Stomach (tissue), 19 donors: ENCODE results near the gene SLC17A6. TPM values are rescaled to one million over a fixed set of nuclear protein-coding genes. Genes with fewer than 3 reads are reported as not detected.
A peak's percentile ranks its signal among the peaks of the same experiment; 100 is the strongest.

Source experiments
- DNase-seq, 2 donors: peaks; one replicate each; pipeline versions ENCODE4 v3.0.0 to v3.0.0-alpha.2; 2013 to 2019
- H3K27ac ChIP-seq, 5 donors: fragments of 200-600 bp in 4 of 5; sonication (generic) in 4 of 5; one replicate each; pipeline ENCODE4 v1.5.1; 2013 to 2019; ENCODE audit warnings: mild to moderate bottlenecking in 1 of 5, moderate library complexity in 1 of 5
- H3K27me3 ChIP-seq, 3 donors: fragments of 200-600 bp; sonication (generic); one replicate each; pipeline ENCODE4 v1.5.1; 2017 to 2019; ENCODE audit warnings: mixed run types in 1 of 3
- H3K36me3 ChIP-seq, 4 donors: fragments of 200-600 bp; sonication (generic); 1 replicate in 3 of 4; 2 replicates in 1 of 4; pipeline ENCODE4 v1.5.1; 2016 to 2019
- H3K4me1 ChIP-seq, 4 donors: fragments of 200-600 bp; sonication (generic); one replicate each; pipeline ENCODE4 v1.5.1; 2016 to 2019
- H3K4me3 ChIP-seq, 4 donors: fragments of 200-600 bp; sonication (generic) in 3 of 4; one replicate each; pipeline ENCODE4 v1.5.1; 2016 to 2019; ENCODE audit warnings: mild to moderate bottlenecking in 1 of 4
- H3K9me3 ChIP-seq, 4 donors: fragments of 200-600 bp; sonication (generic); one replicate each; pipeline ENCODE4 v1.5.1; 2016 to 2019
- CTCF ChIP-seq, 7 experiments: fragments of 450-650 bp in 4 of 7; fragments of 200-600 bp in 3 of 7; sonication (generic) in 3 of 7; IDR thresholded peaks; one replicate each; pipeline ENCODE4 v1.5.1; 2016 to 2019; ENCODE audit warnings: antibody characterized with exemption in 7 of 7, control low read depth in 2 of 7, mild to moderate bottlenecking in 1 of 7
- EP300 ChIP-seq: sonication (generic); formaldehyde crosslinking; IDR thresholded peaks from one replicate; pipeline ENCODE4 v1.6.1; 2017; ENCODE audit warnings: antibody characterized with exemption
- POLR2A ChIP-seq, 4 donors: fragments of 450-650 bp; IDR thresholded peaks; one replicate each; pipeline ENCODE4 v1.6.1; 2016; ENCODE audit warnings: antibody characterized with exemption in 4 of 4, control low read depth in 2 of 4, mild to moderate bottlenecking in 1 of 4, moderate library complexity in 1 of 4
- POLR2AphosphoS5 ChIP-seq, 3 donors: sonication (generic); formaldehyde crosslinking; IDR thresholded peaks; one replicate each; pipeline ENCODE4 v1.6.1; 2016; ENCODE audit warnings: antibody characterized with exemption in 3 of 3
- WGBS, 5 donors: extraction: QIAGEN DNeasy Blood & Tissue Kit in 3 of 5; methylation state at CpG; one replicate each; pipeline versions ENCODE4 v1.1.5 to v1.1.7; 2013 to 2018; 5-methylcytosine and 5-hydroxymethylcytosine counted together
- intact Hi-C: fragments of 100-400 bp; cut with DNase I; formaldehyde crosslinking; loops from one replicate; pipeline ENCODE4 v1.15.1; 2023; ENCODE audit warnings: low total_unique reads
- long read RNA-seq, 10 donors: transcript quantifications; one replicate each; lab custom pipeline, GENCODE V29; 2026
- polyA plus RNA-seq, 3 donors: library from polyadenylated mRNA; stranded (reverse); fragments of 200-250 nt; gene quantifications; one replicate each; pipeline ENCODE4 v1.2.3, GENCODE V29; 2013
- total RNA-seq, 5 donors: library from RNA; depleted of rRNA; stranded (reverse); fragments of >200 nt; gene quantifications; one replicate each; pipeline versions ENCODE4 v1.1.0 to v1.2.3, GENCODE V29; 2014 to 2016
- donor health status: healthy with polysubstance abuse.
- donor health status: Bipolar disorder and iron deficiency.
- donor health status: healthy.

SLC17A6 gene
- total RNA-seq (not detected), polyA plus RNA-seq (not detected)
- long read RNA-seq, donor 1: 0 reads
- long read RNA-seq, donor 2: 0 reads
- long read RNA-seq, donor 3: 0 reads
- long read RNA-seq, donor 4: 0 reads
- long read RNA-seq, donor 5: 0 reads
- long read RNA-seq, donor 6: 0 reads
- long read RNA-seq, donor 7: 0 reads
- long read RNA-seq, donor 8: 0 reads
- long read RNA-seq, donor 9: 0 reads
- long read RNA-seq, donor 10: 0 reads

- no peak for TF ChIP-seq EP300
- no peak for TF ChIP-seq CTCF (IDR thresholded peaks at IDR 0.05)
- no peak for TF ChIP-seq POLR2AphosphoS5 (IDR thresholded peaks at IDR 0.05)
- TF ChIP-seq POLR2A (IDR thresholded peaks at IDR 0.05): no peak
- Histone ChIP-seq H3K27ac (no peak within 1 kb of the TSS), H3K36me3 (no peaks in the 10 kb centered on the region), H3K27me3 (peaks cover 11 to 56% (median 54%) of the 10 kb centered on the region in 3 donors), H3K4me3 (no peak within 1 kb of the TSS), H3K4me1 (peaks cover 0 to 15% (median 3%) of the 10 kb centered on the region in 4 donors), H3K9me3 (no peaks in the 10 kb centered on the region)
- WGBS, 5 donors: 4 to 6% (median 6%) methylated on average over 28 of the region's 28 CpGs
- peak in 1 of 2 donors; percentile 77 for DNase-seq
- intact Hi-C loops: loop anchor here (10.0 kb wide), 1 partner anchor 447 kb away; no protein-coding TSS in a partner anchor
Measured at GRCh38 chr11:22337596-22338485, at the start of gene SLC17A6. SLC17A6 (plus strand) TSS chr11:22338381; CDS start chr11:22338534, 153 bp downstream.

GRCh38 chr11:22302368-22302767 is 35.8 kb upstream of the SLC17A6 start:
- no peak for TF ChIP-seq POLR2AphosphoS5 (IDR thresholded peaks at IDR 0.05)
- TF ChIP-seq POLR2A (IDR thresholded peaks at IDR 0.05): no peak
- no peak for TF ChIP-seq EP300
- no peak for TF ChIP-seq CTCF (IDR thresholded peaks at IDR 0.05)
- Histone ChIP-seq H3K9me3 (no peaks in the 10 kb centered on the region), H3K4me1 (no peaks in the 10 kb centered on the region), H3K27ac (no peak overlapping the region), H3K4me3 (no peak overlapping the region), H3K27me3 (no peaks in the 10 kb centered on the region), H3K36me3 (no peaks in the 10 kb centered on the region)
- DNase-seq: no peak
- intact Hi-C loops: no loop called here

- H3K4me1 ChIP-seq: no peaks in the 10 kb centered on the region
- intact Hi-C loops: no loop called here
- WGBS, 5 donors: 41 to 51% (median 45%) methylated on average over 5 of the region's 5 CpGs
- peak in 1 of 2 donors; percentile 50 for DNase-seq
- no peak overlapping the region for H3K4me3 ChIP-seq
- H3K27ac ChIP-seq: no peak overlapping the region
- H3K9me3 ChIP-seq: no peaks in the 10 kb centered on the region
- no peaks in the 10 kb centered on the region for H3K36me3 ChIP-seq
- no peaks in the 10 kb centered on the region for H3K27me3 ChIP-seq
- TF ChIP-seq CTCF (IDR thresholded peaks at IDR 0.05) (peak in 5 of 7 experiments; percentile 32 to 78 (median 65)), POLR2AphosphoS5 (IDR thresholded peaks at IDR 0.05) (no peak)
Measured at GRCh38 chr11:22304337-22304961, 33.7 kb upstream of the SLC17A6 start.

- intact Hi-C loops: no loop called here
- Histone ChIP-seq H3K9me3 (no peaks in the 10 kb centered on the region), H3K4me1 (no peaks in the 10 kb centered on the region), H3K27me3 (no peaks in the 10 kb centered on the region), H3K27ac (no peak overlapping the region), H3K4me3 (no peak overlapping the region), H3K36me3 (no peaks in the 10 kb centered on the region)
- TF ChIP-seq CTCF (IDR thresholded peaks at IDR 0.05) (no peak), EP300 (no peak), POLR2A (IDR thresholded peaks at IDR 0.05) (no peak), POLR2AphosphoS5 (IDR thresholded peaks at IDR 0.05) (no peak)
- WGBS, 5 donors: 86 to 93% (median 91%) methylated on average over 14 to 15 of the region's 15 CpGs
- DNase-seq: no peak
Measured at GRCh38 chr11:22317656-22318055, 20.5 kb upstream of the SLC17A6 start.
